ENCODE measurements around the gene BRD7.

Gene BRD7

DNA sequence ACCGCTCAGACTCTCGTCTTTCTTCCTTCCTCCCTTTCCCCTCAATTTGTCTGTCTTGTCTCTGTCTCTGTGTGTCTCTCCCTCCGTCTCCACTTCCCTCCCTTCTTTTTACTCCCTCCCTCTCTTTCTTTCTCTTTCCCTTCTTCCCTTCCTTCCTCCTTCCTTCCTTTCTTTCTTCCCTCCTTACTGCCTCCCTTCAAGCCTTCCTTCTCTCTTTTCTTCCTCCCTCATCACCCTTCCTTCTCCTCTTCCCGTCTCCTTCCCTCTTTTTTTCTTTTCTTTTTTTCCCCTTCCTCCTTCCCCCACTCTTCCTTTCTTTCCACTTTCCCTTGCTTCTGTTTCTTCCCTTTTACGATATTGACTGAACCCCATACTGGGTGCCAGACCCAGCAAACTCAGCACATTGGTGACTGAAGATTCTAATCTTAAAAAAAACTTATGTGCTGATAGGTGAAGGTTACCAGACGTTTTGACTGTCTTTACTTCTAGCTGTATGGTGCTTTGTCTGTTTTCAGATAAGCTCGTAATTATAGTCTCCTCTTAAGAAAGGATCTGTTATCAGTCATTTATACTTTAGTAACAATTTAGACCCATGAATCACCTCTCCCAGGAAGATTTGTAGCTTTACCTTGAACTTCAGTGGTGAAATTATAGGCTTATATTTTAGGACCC is 481 bp upstream of the BRD7 start:
- Histone ChIP-seq H3K9ac (ENCODE audit: low read length) (peak overlapping the region; percentile 78), H3K4me3 (ENCODE audit: low read length) (peak overlapping the region; percentile 81)
- no peak for DNase-seq (ENCODE audit: low read depth)

GRCh38 chr16:50367777-50368409 is 895 bp downstream of the BRD7 start:
- Histone ChIP-seq H3K4me1 (ENCODE audit: control insufficient read depth, insufficient read depth, low read length) (peaks cover 26% of the 10 kb centered on the region), H3K9me3 (ENCODE audit: control insufficient read depth, low read length) (peaks cover 3% of the 10 kb centered on the region), H3K9ac (ENCODE audit: low read length) (peak overlapping the region; percentile 85), H3K27me3 (replicated peaks; ENCODE audit: control insufficient read depth, insufficient read depth, low read length) (no peaks in the 10 kb centered on the region), H3K4me3 (ENCODE audit: low read length) (peak overlapping the region; percentile 88), H3K36me3 (ENCODE audit: control insufficient read depth, insufficient read depth, low read length, severe bottlenecking) (peaks cover 27% of the 10 kb centered on the region)
- peak; percentile 56 for DNase-seq (ENCODE audit: low read depth)

More for the DNA sequence above, 481 bp upstream of the BRD7 start:
- Histone ChIP-seq H3K36me3 (ENCODE audit: control insufficient read depth, insufficient read depth, low read length, severe bottlenecking) (peaks cover 13% of the 10 kb centered on the region), H3K9me3 (ENCODE audit: control insufficient read depth, low read length) (peaks cover 3% of the 10 kb centered on the region), H3K4me1 (ENCODE audit: control insufficient read depth, insufficient read depth, low read length) (peaks cover 26% of the 10 kb centered on the region), H3K27me3 (replicated peaks; ENCODE audit: control insufficient read depth, insufficient read depth, low read length) (peaks cover 3% of the 10 kb centered on the region)

GRCh38 chr16:50365791-50366575 is 2.8 kb downstream of the BRD7 start:
- Histone ChIP-seq H3K27me3 (replicated peaks; ENCODE audit: control insufficient read depth, insufficient read depth, low read length) (no peaks in the 10 kb centered on the region), H3K36me3 (ENCODE audit: control insufficient read depth, insufficient read depth, low read length, severe bottlenecking) (peaks cover 35% of the 10 kb centered on the region), H3K9me3 (ENCODE audit: control insufficient read depth, low read length) (no peaks in the 10 kb centered on the region), H3K4me3 (ENCODE audit: low read length) (no peak overlapping the region), H3K4me1 (ENCODE audit: control insufficient read depth, insufficient read depth, low read length) (peaks cover 26% of the 10 kb centered on the region), H3K9ac (ENCODE audit: low read length) (no peak overlapping the region)
- DNase-seq (ENCODE audit: low read depth): no peak

- Histone ChIP-seq H3K36me3 (ENCODE audit: control insufficient read depth, insufficient read depth, low read length, severe bottlenecking) (peaks cover 53% of the 10 kb centered on the region), H3K9me3 (ENCODE audit: control insufficient read depth, low read length) (no peaks in the 10 kb centered on the region), H3K4me3 (ENCODE audit: low read length) (no peak overlapping the region), H3K27me3 (replicated peaks; ENCODE audit: control insufficient read depth, insufficient read depth, low read length) (no peaks in the 10 kb centered on the region), H3K9ac (ENCODE audit: low read length) (no peak overlapping the region), H3K4me1 (ENCODE audit: control insufficient read depth, insufficient read depth, low read length) (peaks cover 21% of the 10 kb centered on the region)
- no peak for DNase-seq (ENCODE audit: low read depth)
These were observed 5.1 kb downstream of the BRD7 start for GRCh38 chr16:50363656-50364055.

- H3K4me3 ChIP-seq (ENCODE audit: low read length): no peak overlapping the region
- no peak for DNase-seq (ENCODE audit: low read depth)
- no peaks in the 10 kb centered on the region for H3K9me3 ChIP-seq (ENCODE audit: control insufficient read depth, low read length)
- peaks cover 11% of the 10 kb centered on the region for H3K4me1 ChIP-seq (ENCODE audit: control insufficient read depth, insufficient read depth, low read length)
- H3K9ac ChIP-seq (ENCODE audit: low read length): no peak overlapping the region
- H3K27me3 ChIP-seq (replicated peaks; ENCODE audit: control insufficient read depth, insufficient read depth, low read length): no peaks in the 10 kb centered on the region
- peaks cover 49% of the 10 kb centered on the region for H3K36me3 ChIP-seq (ENCODE audit: control insufficient read depth, insufficient read depth, low read length, severe bottlenecking)
These were observed 8.0 kb downstream of the BRD7 start for GRCh38 chr16:50360779-50361178.

DNA sequence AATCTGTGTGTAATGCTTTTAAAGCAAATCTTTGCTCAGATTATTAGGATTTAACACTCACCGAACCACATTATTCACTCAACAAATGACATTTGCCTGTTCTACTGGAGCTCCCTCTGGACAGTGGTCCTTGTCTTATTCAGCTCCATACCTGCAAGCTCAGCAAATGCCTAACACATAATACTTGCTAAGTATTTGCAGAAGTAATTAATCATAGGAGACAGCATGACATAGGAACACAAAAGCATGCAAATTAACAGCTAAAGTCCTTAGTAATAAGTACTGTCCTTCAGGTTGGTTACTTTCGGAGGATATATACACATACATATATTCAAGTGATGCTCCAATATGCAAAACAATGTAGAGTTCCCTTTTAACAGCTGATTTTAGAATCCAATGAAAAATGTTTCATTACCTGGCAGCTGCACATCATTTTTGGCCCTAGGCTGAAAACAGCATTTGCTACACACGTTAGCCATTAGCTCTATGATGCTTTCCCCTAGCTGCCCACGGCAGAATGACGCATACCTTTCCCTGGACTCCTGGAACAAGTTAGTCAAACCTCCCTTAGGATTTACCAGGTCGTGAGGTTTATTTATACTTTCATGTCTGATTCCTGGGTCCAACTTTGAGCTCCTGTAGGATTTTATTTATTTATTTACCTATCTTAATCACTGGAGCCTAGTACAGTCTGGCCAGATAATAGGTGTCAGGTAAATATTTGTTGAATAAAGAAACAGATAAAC is 8.6 kb downstream of the BRD7 start:
- H3K27me3 ChIP-seq (replicated peaks; ENCODE audit: control insufficient read depth, insufficient read depth, low read length): no peaks in the 10 kb centered on the region
- DNase-seq (ENCODE audit: low read depth): peak; percentile 53
- H3K36me3 ChIP-seq (ENCODE audit: control insufficient read depth, insufficient read depth, low read length, severe bottlenecking): peaks cover 49% of the 10 kb centered on the region
- H3K9ac ChIP-seq (ENCODE audit: low read length): no peak overlapping the region
- H3K9me3 ChIP-seq (ENCODE audit: control insufficient read depth, low read length): no peaks in the 10 kb centered on the region
- H3K4me1 ChIP-seq (ENCODE audit: control insufficient read depth, insufficient read depth, low read length): peaks cover 11% of the 10 kb centered on the region
- no peak overlapping the region for H3K4me3 ChIP-seq (ENCODE audit: low read length)

- no peak for DNase-seq (ENCODE audit: low read depth)
- no peak overlapping the region for H3K4me3 ChIP-seq (ENCODE audit: low read length)
- H3K36me3 ChIP-seq (ENCODE audit: control insufficient read depth, insufficient read depth, low read length, severe bottlenecking): peaks cover 43% of the 10 kb centered on the region
- no peaks in the 10 kb centered on the region for H3K27me3 ChIP-seq (replicated peaks; ENCODE audit: control insufficient read depth, insufficient read depth, low read length)
- no peaks in the 10 kb centered on the region for H3K9me3 ChIP-seq (ENCODE audit: control insufficient read depth, low read length)
- peaks cover 11% of the 10 kb centered on the region for H3K4me1 ChIP-seq (ENCODE audit: control insufficient read depth, insufficient read depth, low read length)
- H3K9ac ChIP-seq (ENCODE audit: low read length): no peak overlapping the region
These were observed 9.2 kb downstream of the BRD7 start for GRCh38 chr16:50359626-50360025.

DNA sequence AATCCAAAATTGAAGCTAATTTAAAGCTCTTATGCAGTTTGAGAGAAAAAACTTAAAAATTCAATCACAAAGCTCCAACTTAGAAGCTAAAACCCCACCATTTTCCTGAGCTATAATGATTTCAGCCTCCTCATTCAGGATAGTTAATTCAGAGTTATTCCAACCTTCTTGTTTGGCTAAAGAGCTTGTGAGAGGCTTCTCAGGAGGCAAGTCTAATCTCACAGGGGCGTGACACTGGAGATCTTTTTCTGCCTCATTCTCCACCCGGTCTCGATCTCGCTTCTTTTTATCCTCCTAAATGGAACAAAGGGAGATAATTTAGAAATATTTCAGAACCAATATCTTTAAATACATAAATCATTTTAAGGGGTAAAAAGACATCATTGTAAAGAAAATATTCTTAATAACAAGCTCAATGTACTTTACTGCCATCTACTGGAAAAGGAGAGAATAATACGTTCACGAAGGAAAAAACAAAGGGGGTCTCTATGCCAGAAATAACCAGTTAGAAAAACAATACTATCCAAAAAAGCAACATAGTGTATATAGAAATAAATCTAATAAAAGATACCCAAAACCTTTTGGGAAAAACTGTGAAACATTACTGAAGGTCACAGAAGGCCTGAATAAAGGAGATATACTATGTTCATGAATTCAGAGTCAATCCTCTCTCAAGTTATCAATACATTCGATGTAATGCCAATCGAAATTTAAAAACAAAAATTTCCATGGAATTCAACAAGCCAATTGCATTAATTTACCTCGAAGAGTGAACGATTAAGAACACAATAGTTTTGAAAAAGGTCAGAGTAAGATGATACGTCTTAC is 13.9 kb downstream of the BRD7 start:
- no peaks in the 10 kb centered on the region for H3K27me3 ChIP-seq (replicated peaks; ENCODE audit: control insufficient read depth, insufficient read depth, low read length)
- H3K4me1 ChIP-seq (ENCODE audit: control insufficient read depth, insufficient read depth, low read length): peaks cover 18% of the 10 kb centered on the region
- H3K9me3 ChIP-seq (ENCODE audit: control insufficient read depth, low read length): no peaks in the 10 kb centered on the region
- no peak overlapping the region for H3K9ac ChIP-seq (ENCODE audit: low read length)
- peaks cover 51% of the 10 kb centered on the region for H3K36me3 ChIP-seq (ENCODE audit: control insufficient read depth, insufficient read depth, low read length, severe bottlenecking)
- DNase-seq (ENCODE audit: low read depth): peak; percentile 71
- no peak overlapping the region for H3K4me3 ChIP-seq (ENCODE audit: low read length)

GRCh38 chr16:50354082-50354481 is 14.7 kb downstream of the BRD7 start:
- Histone ChIP-seq H3K9me3 (ENCODE audit: control insufficient read depth, low read length) (no peaks in the 10 kb centered on the region), H3K4me3 (ENCODE audit: low read length) (no peak overlapping the region), H3K4me1 (ENCODE audit: control insufficient read depth, insufficient read depth, low read length) (peaks cover 18% of the 10 kb centered on the region), H3K27me3 (replicated peaks; ENCODE audit: control insufficient read depth, insufficient read depth, low read length) (no peaks in the 10 kb centered on the region), H3K36me3 (ENCODE audit: control insufficient read depth, insufficient read depth, low read length, severe bottlenecking) (peaks cover 50% of the 10 kb centered on the region), H3K9ac (ENCODE audit: low read length) (no peak overlapping the region)
- no peak for DNase-seq (ENCODE audit: low read depth)

DNA sequence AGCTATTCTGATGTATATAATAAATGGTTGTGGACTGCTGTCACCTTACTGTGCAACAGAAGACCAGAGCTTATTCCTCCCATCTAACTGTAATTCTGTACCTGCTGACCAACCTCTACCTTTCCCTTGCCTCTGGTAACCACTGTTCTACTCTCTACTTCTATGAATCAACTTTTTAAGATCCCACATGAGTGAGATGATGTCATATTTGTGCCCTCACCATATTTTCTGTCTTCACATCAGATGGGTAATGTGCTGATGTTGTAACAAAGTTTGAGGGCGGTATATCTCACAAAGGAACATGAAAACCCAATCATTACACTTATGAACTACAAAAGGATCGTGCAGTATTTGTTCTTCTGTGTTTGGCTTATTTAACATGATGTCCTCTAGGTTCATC is 16.8 kb downstream of the BRD7 start:
- no peak for DNase-seq (ENCODE audit: low read depth)
- H3K9me3 ChIP-seq (ENCODE audit: control insufficient read depth, low read length): no peaks in the 10 kb centered on the region
- peaks cover 50% of the 10 kb centered on the region for H3K36me3 ChIP-seq (ENCODE audit: control insufficient read depth, insufficient read depth, low read length, severe bottlenecking)
- no peak overlapping the region for H3K4me3 ChIP-seq (ENCODE audit: low read length)
- no peaks in the 10 kb centered on the region for H3K27me3 ChIP-seq (replicated peaks; ENCODE audit: control insufficient read depth, insufficient read depth, low read length)
- H3K4me1 ChIP-seq (ENCODE audit: control insufficient read depth, insufficient read depth, low read length): peaks cover 15% of the 10 kb centered on the region
- H3K9ac ChIP-seq (ENCODE audit: low read length): no peak overlapping the region

Measured in adipocyte (in vitro differentiated cells).